GM04503 (cell line): ENCODE data around the gene DMRTA1.
"Not testable (repeated sequence)": the region's sequence is repeated elsewhere in the genome, so short reads cannot be mapped to it uniquely, and the experiment has no call there.

ENCODE experiments used
- DNase-seq: peaks from one replicate; pipeline ENCODE4 v3.0.0-alpha.2; 2012; ENCODE audit warnings: low read depth

Gene DMRTA1, protein sequence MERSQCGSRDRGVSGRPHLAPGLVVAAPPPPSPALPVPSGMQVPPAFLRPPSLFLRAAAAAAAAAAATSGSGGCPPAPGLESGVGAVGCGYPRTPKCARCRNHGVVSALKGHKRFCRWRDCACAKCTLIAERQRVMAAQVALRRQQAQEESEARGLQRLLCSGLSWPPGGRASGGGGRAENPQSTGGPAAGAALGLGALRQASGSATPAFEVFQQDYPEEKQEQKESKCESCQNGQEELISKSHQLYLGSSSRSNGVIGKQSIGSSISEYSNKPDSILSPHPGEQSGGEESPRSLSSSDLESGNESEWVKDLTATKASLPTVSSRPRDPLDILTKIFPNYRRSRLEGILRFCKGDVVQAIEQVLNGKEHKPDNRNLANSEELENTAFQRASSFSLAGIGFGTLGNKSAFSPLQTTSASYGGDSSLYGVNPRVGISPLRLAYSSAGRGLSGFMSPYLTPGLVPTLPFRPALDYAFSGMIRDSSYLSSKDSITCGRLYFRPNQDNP

DNA sequence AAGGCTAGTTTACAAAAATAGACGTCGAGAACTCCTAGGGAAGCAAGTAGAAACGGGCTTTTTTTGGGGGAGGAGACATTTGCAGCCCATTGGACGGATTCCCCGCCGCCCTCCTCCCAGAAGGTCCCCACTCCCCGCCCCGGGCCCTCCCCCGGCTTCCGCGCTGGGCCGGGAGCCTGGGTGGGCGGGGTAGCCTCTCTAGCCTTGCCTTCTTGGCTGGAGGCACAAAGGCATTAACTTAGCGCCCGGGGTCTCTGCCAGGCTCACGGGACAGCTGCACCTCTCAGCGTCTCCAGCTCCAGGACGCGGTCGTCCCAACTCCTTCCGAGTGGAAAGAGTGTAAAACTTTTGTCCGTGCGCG lies at the start of gene DMRTA1:
TSS of gene DMRTA1 (plus strand) at position 236 of the 361 bp plus-strand sequence. CDS start 242 bp downstream, outside the sequence.
- no peak for DNase-seq

DNA sequence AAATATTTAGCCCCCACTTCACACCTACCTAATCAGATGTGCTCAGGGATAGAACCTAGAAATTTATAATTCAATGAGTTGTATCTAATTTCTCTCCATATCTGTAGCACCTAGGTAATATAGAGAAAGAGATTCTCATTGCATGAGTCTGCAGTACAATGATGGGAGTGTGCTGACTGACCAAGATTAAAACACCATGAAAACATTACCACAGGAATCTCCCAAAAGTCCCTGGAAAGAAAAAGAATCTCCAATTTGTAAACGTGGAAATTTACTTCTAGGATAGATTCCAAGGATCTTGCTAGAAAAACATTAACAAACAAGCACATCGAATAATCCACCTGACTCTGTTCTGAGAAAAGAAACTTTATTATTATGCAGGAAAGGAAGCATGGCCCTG lies 45.0 kb upstream of the DMRTA1 start:
- no peak for DNase-seq

DNA sequence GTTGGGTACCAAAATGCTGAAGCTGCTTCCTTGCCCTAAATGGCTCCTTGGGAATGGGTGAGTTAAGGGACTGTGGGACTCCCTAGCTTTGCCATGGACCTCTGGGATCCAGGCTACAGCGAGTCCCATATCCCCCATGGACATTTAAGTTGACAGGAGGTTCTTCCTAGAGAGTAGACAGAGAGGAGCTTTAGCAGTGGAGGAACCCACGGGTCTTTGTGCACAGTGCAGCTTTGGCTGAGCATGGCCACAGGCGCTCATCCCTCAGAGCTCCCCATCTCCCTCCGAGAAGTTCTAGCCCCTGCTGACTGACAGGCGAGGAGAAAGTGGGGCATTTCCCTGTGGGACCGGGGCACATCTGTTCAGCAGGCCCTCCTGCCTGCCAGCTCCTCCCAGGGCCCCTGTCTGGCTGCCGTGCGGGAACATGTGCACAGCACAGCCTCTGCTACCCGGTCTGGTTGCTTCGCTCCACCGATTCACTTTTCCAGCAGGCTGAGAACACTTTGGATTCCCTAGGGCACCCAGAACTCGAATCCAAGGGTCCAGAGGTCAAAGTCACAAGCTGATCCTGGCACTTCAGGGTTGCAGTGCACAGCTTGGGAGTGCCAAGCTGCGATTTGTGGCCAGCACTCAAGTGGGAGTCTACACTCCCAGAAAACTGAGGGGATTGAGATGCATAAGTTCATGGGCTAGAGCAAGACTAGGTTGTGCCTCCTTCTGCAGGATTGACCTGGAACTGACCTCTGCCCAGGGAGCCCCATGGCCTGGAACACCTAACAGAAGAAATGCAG lies 40.6 kb upstream of the DMRTA1 start:
- DNase-seq: no peak

DNA sequence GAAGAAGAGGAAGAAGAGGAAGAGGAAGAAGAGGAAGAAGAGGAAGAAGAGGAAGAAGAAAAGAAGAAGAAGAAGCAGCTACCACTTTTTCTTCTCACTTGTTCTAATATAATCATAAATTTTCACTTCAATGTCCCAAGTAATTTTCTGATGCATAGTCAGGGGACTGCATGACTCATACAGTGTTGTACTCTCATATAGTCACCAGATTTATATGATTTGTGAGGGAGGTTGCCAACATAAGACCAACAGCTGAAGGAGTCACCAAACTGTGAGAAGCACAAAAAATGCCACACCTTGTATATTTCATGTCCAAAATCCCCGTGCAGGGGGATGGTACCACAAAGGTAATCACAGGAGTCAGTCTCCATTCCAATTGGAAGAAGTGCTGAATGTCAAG lies 32.7 kb upstream of the DMRTA1 start:
- DNase-seq: no peak

DNA sequence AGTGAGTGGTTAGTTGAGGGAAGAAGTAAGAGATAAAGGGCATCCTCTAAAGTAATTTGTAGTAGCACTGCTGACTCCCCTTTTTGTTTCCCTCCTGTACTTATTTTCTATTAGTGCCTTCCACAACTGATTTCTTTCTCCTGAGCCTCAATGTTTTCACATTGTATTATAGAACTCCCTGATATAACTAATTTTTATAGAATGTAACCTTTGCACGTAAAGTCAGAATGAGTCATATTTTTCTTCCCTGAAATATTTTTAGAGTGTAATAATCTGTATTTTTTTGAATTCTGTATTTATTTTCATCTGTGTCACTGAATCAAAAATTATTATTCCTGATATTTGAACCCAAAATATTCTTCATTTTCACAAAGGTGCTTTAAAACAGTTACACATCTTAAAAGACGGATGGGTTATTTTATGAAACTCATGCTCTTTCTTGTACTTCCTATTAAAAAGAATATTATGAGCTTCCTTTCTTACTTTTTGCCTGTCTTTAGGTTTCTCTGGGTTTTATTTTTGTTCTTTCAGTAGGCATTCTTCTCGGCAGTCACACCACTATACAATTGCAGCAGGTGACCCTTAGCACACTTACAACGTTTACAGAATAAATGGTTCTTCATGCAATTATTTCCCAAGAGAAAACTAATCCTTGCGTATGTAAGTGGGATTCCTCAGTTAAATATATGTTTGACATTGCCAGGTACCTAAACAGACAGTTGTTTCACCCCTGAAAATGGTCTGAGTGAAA lies 30.5 kb upstream of the DMRTA1 start:
- no peak for DNase-seq

DNA sequence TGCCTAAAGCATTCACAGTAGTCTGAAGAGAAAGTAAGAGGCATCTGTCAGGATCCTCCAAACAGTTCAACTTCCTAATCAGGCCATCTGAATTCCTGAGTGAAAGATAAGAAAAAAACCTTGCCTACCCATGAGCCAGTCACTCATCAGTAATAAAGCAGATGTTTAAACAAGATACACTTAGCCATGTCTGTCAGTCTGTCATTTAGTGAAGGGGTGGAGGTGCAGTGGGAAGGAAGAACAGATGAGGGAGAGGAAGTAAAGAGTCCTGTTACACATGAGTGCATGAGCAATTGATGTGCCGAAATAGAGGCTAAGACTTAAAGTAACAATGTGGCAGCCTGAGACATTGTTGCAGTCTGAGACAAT lies 29.9 kb upstream of the DMRTA1 start:
- DNase-seq: no peak

DNA sequence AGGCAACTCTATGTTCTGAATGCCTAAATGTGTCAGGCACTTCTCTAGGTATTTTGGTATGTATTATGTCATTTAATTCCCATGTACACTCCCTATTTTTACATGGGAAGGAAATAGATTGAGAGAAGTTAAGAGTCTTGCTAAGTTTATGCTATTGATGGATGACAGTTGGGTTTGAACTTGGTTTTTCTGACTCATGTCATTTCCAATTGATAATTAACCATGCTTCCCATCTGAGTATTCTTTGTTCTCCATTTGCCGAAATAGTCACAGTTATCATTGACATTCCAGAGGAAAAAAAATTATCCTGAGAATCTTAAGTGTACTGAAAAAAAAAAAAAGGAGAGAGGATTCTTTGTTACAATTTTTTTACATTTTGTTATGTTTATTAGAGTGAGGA lies 23.1 kb upstream of the DMRTA1 start:
- no peak for DNase-seq

DNA sequence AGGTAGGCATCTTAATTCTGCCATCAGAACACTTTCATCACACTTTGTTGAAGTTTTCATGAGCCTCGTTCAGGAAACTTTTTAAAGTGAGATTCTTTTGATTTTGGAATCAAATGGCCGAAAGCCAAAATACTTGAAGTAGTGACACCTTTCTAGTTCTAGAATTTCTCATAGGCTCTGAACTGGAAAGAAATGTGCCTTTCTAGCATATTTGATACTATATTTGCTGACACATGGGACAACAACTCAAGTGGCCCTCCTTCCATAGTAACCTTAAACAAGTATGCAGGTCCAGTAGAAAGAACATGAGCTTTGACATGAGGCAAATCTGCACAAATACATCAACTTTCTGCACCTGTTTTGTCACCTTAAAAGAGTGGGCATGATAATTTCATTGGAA lies 22.0 kb upstream of the DMRTA1 start:
- DNase-seq: no peak

DNA sequence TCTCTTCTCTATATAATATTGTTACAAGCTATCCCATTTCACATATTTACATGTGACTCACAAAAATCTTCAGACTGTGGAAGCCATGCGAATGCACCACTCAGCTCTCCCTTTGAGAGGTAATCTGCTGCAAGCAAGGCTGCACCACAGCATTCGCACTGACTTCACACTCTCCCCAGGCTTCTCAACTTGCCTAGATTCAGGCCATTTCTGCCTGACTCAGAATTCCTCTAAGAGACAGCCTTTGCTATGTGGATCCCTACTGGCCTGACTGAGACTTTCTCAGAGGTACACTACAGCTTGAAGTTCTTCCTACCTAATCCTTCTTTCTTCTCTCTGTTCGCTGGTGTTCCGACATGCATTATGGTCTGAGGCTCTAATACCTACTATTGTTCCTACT lies 21.1 kb upstream of the DMRTA1 start:
- DNase-seq: no peak

DNA sequence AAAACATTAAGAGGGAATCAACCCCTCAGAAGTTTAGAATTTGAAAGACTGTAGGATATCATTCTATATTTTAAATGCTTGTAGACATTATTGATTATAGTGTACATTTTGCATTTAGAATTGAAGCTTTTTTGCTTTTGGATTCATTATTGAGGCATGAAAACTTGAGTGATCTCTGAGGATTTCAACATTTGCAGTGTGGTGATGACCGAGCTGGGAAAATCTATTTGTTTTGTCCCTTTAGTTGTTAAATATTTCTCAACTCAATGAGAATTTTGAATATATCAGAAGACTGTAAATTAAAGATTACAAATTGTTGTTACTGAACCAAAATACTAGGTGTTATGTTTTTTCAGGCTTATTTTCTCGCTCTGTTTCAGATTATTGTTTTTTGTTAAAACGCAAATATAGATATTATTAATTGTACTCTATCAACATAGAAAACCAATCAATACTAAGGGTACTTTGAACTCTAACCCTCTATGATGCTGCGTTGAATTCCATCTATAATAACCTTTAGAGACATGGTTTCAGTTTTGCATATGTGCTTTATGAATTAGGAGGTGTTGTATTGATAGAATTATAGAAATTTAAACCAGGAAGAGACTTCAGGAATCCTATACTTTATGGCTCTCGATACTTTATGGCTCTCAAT lies 19.3 kb upstream of the DMRTA1 start:
- DNase-seq: no peak

DNA sequence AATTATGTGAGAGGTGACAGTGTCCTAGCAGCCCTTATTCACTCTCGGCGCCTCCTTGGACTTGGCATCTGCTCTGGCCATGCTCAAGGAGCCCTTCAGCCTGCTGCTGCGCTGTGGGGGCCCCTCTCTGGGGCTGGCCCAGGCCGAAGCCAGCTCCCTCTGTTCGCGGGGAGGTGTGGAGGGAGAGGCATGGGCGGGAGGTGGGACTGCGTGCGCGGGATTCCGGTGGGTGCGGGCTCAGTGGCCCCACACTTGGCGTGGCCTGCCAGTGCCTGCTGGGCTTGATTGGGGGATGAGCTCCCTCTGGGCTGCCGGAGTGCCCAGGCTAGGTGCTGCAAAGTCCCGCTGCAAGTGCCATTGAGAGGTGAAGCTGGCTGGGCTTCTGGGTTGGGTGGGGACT lies 12.9 kb upstream of the DMRTA1 start:
- DNase-seq: no peak

DNA sequence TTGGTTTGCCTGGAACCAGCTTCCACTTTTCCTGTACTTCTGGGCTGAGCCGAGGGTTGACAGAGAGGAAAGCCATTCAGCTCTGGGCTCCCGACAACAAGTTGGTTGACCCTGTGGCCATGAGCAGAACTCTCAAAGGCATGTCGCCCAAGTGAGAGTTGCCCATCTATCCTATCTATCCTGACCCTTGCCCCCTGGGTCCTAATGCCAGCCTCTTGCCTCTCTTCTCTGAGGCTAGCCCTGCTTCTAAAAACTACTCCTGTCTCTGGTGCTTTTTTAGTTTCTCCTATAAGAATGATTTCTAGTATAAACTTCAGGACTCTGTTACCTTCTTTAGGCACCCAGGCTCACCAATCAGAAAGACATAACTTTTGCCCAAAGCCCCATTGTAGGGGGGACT lies 11.4 kb upstream of the DMRTA1 start:
- not testable (repeated sequence) for DNase-seq

DNA sequence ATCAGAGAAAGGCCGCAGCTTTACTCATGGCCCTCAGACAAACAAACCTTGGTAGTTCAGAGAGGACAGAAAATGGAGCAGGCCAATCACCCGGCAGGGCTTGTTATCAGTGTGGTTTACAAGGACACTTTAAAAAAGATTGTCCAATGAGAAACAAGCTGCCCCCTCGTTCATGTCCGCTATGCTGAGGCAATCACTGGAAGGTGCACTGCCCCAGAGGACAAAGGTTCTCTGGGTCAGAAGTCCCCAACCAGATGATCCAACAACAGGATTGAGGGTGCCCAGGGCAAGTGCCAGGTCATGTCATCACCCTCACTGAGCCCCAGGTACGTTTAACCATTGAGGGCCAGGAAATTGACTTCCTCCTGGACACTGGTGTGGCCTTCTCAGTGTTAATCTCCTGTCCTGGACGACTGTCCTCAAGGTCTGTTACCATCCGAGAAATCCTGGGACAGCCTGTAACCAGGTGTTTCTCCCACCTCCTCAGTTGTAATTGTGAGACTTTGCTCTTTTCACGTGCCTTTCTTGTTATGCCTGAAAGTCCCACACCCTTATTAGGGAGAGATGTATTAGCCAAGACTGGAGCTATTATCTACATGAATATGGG lies 9.1 kb upstream of the DMRTA1 start:
- not testable (repeated sequence) for DNase-seq

DNA sequence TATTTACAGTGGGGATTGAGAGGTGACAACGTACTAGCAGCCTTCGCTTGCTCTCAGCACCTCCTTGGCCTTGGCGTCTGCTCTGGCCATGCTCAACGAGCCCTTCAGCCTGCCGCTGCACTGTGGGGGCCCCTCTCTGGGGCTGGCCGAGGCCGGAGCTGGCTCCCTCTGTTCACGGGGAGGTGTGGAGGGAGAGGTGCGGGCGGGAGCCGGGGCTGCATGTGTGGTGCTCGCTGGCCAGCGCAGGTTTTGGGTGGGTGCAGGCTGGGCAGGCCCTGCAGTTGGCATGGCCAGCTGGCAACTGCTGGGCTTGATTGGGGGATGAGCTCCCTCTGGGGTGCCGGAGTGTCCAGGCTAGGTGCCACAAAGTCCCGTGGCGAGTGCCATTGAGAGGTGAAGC lies 5.8 kb upstream of the DMRTA1 start:
- DNase-seq: no peak

DNA sequence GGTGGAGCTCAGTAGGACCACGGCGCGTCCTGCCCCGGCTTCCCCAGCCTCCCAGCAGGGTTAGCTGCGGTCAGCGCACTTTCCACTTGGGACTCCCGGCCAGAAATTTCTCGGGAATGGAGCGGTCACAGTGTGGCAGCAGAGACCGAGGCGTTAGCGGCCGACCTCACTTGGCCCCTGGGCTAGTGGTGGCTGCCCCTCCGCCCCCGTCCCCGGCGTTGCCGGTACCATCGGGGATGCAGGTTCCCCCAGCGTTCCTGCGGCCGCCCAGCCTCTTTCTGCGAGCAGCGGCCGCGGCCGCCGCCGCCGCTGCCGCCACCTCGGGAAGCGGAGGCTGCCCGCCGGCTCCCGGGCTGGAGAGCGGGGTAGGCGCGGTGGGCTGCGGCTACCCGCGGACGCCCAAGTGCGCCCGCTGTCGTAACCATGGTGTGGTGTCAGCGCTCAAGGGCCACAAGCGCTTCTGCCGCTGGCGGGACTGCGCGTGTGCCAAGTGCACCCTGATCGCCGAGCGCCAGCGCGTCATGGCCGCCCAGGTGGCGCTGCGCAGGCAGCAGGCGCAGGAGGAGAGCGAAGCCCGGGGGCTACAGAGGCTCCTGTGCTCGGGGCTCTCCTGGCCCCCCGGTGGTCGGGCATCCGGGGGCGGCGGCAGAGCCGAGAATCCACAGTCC lies 460 bp downstream of the DMRTA1 start:
- no peak for DNase-seq

DNA sequence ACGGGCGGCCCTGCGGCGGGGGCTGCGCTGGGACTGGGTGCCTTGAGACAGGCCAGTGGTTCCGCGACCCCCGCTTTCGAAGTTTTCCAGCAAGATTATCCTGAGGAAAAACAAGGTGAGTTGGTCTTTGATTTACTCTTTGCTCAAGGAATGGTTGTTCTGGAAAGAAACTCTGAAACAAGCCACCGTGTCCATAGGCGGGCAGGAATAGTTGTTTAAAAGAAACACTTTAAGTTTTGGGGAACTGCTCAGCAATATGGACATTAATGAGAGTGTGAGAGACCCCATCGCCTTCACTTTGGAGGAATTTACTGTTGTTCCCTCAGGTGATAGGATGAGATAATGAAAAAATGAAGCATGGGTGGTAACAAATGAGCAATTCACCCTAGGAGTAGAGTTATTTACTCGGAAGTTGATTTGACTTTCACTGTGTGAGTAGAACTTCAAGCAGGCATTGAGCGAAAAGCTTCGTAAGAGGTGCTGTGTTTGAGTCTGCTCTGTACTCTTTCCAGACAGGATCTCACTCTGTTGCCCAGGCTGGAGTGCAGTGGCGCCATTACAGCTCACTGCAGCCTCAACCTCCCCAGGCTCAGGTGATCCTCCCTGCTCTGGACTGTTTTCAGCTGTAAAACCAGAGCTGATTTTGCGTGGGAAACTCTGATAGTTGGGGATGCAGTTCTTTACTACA lies 1.1 kb downstream of the DMRTA1 start:
- no peak for DNase-seq

DNA sequence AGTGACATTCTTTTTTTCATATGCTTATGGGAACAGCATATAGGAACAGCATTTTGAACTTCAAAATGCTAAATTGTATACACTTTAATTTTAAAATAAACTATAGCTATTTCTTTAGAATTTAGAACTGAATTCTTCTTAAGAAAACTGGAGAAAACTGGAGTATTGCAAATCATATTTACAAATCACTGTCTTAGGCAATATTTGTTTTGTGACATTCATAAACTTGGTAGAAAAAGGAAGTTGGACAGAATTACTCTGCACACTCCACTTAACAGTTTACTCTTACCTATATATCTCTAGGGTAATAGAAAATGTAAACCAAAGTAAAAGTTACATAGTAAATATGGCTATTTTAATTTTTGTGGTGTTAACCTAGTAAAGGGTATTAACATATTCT lies 3.1 kb downstream of the DMRTA1 start:
- DNase-seq: no peak

DNA sequence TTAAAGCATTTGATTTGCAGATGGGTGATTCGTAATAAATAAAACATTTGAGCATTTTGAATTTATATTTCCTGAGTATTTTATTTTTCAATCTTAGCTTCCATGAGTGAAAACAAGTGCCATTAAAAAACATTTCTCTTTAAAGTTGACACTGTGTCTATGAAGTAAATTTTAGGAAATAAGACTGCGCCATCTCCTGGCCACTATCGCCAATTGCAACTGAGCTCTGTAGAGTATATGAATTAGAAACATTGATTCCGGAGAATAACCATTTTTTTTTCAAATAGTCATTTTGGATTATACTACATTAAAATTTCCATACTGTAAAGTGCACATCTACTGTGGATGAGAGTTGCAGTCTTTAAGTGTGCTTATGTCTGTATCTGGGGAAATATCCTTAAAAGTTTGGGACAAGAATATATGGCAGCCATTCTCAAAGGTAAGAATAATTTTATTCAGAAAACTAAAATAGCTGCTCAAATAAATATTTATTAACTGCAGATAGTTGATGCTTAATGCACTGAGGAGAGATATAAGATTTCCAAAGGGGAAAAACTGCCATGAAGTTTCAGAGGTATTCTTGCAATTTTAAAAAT lies 5.9 kb downstream of the DMRTA1 start:
- DNase-seq: no peak

DNA sequence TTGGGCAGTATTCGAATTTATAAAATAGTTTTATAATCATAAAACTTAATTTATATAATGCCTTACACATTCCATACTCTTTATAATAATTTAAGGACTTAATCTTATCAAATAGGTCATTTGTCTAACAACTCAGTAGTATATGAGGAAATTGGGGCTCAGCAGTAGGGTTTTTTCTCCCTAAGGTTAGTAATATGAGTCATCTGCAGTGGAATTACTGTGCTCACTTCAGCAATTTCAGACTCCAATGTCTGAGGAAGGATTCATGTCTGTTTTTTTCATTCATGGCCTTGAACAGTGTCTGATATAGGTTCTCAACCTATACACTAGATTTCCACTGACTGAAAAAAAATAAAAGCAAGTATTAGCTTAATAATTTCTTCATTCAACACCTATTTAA lies 7.4 kb downstream of the DMRTA1 start:
- no peak for DNase-seq

DNA sequence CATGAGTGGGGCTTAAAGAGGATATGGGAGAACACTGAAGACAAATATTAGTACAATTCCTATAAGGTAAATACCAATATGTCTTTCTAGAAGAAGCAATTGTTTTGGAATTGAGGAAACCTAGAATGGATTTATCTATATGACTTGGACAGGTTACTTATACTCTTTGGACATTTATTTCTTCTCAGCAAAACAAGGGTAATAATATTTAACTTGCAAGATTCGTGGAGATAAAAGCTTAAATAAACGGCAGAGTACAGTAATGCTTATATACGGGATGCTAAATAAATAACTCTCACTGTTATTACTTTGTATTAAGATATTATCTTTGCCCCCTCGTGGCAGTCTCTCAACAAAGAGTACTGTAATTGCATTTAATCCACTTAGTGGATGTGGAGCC lies 8.6 kb downstream of the DMRTA1 start:
- DNase-seq: no peak
